ENCODE measurements around the gene KCNG1. TPM values are rescaled to one million over a fixed set of nuclear protein-coding genes. Genes with fewer than 3 reads are reported as not detected.

The KCNG1 gene
- total and polyA plus RNA-seq, 2 of the 8 experiments (the other 6 are each of a cell fraction or from before 2014, with no cell fraction given) = 16.0 to 18.0 TPM

GRCh38 chr20:51027035-51027795 lies 4.3 kb upstream of the KCNG1 start:
- no peak overlapping the region for H3K23ac ChIP-seq (ENCODE audit: insufficient read length)
- H2AK5ac ChIP-seq (ENCODE audit: low read depth, low read length) = no peak overlapping the region
- H3K79me1 ChIP-seq (ENCODE audit: low read depth, low read length) = no peaks in the 10 kb centered on the region
- DNase-seq (ENCODE audit: low read depth in 1 of 2, low spot score in 2 of 2) (no peak), FAIRE-seq (no peak)
- no peak overlapping the region for H3K18ac ChIP-seq (ENCODE audit: extremely low read depth, low read length)
- H2BK5ac ChIP-seq (ENCODE audit: low read depth, low read length) = no peak overlapping the region
- no peak overlapping the region for H3K4me3 ChIP-seq (ENCODE audit: extremely low read depth in 1 of 4, insufficient read depth in 2 of 4, low read depth in 3 of 4, low read length in 4 of 4)
- no peaks in the 10 kb centered on the region for H3K79me2 ChIP-seq (ENCODE audit: control insufficient read depth in 1 of 2, insufficient read depth in 2 of 2, low read length in 2 of 2)
- no peak overlapping the region for H3K9ac ChIP-seq (replicated peaks in 1 of 4; ENCODE audit: extremely low read depth in 1 of 4, low read depth in 3 of 4, low read length in 3 of 4)
- no peak overlapping the region for H3K27ac ChIP-seq (ENCODE audit: low read depth, low read length)
- no peak overlapping the region for H4K91ac ChIP-seq (replicated peaks; ENCODE audit: insufficient read length, low read length)
- peaks cover 11 to 31% (median 26%) of the 10 kb centered on the region in 4 experiments for H3K27me3 ChIP-seq (replicated peaks in 1 of 4; ENCODE audit: control insufficient read depth in 3 of 4, extremely low read depth in 1 of 4, insufficient read depth in 3 of 4, low read length in 3 of 4)
- peaks cover 0 to under 1% of the 10 kb centered on the region in 2 experiments for H4K20me1 ChIP-seq (replicated peaks in 1 of 2; ENCODE audit: control insufficient read depth in 1 of 2, insufficient read depth in 2 of 2, low read length in 2 of 2)
- no peak overlapping the region for H3K4me2 ChIP-seq (ENCODE audit: insufficient read depth in 1 of 2, low read depth in 2 of 2, low read length in 2 of 2)
- no peak overlapping the region for H2BK20ac ChIP-seq (ENCODE audit: low read length)
- H2BK120ac ChIP-seq (replicated peaks; ENCODE audit: low read depth, low read length) = no peak overlapping the region
- H3K14ac ChIP-seq (ENCODE audit: insufficient read length) = no peak overlapping the region
- H2AFZ ChIP-seq (ENCODE audit: low read length) = no peak overlapping the region
- no peak overlapping the region for H2BK12ac ChIP-seq (ENCODE audit: low read depth, low read length)
- peaks cover 0 to 6% of the 10 kb centered on the region in 2 experiments; a peak in 1 of 4 replicates for H3K9me3 ChIP-seq (ENCODE audit: insufficient read depth in 2 of 2, low read depth in 1 of 2, low read length in 1 of 2)
- peaks cover 14% of the 10 kb centered on the region; the same call in 1 of the 2 replicates for H3K23me2 ChIP-seq (ENCODE audit: low read depth, low read length)
- H4K5ac ChIP-seq (ENCODE audit: insufficient read length, low read depth, low read length) = no peak overlapping the region
- no peak overlapping the region for H3K56ac ChIP-seq (replicated peaks; ENCODE audit: insufficient read length, low read depth, low read length)
- H3K4me1 ChIP-seq (replicated peaks in 1 of 4; ENCODE audit: control insufficient read depth in 3 of 4, insufficient read depth in 4 of 4, low read length in 3 of 4) = peaks cover 0 to 11% (median 2%) of the 10 kb centered on the region in 4 experiments; a peak in 6 of 7 replicates
- H3K36me3 ChIP-seq (ENCODE audit: control insufficient read depth in 2 of 4, insufficient read depth in 4 of 4, low read length in 3 of 4) = no peaks in the 10 kb centered on the region
- ChIA-PET POLR2A (ENCODE audit: partially characterized antibody) (interaction anchor here (1.2 kb wide), 1 partner anchor 25 kb away, joined by 3 read pairs; no protein-coding TSS in a partner anchor), CTCF (ENCODE audit: partially characterized antibody) (interaction anchor here (0.7 to 3.5 kb wide), 9 partner anchors 10 to 299 kb away, joined by 3 to 23 read pairs (median 4); no protein-coding TSS in a partner anchor)
- no peak overlapping the region for H3K4ac ChIP-seq (replicated peaks; ENCODE audit: insufficient read length, low read depth, low read length)
- H2BK15ac ChIP-seq (ENCODE audit: low read length) = no peak overlapping the region
- no peak overlapping the region for H4K8ac ChIP-seq (ENCODE audit: extremely low read depth, insufficient read depth, low read length)
- WGBS, 2 experiments (ENCODE audit: extremely low coverage in 1 of 2, insufficient coverage in 1 of 2, insufficient read length in 1 of 2, insufficient replicate concordance in 2 of 2, low coverage in 1 of 2, low lambda C conversion rate in 2 of 2, missing lambda C conversion rate in 1 of 2) = 88% methylated on average over 5 of the region's 5 CpGs; no CpG with 5 or more reads in 1 of the 2 experiments
- no peak for TF ChIP-seq EP300 (IDR thresholded peaks at IDR 0.05; ENCODE audit: borderline replicate concordance in 1 of 2, low read depth in 2 of 2, low read length in 2 of 2)
- TF ChIP-seq EGR1 (IDR thresholded peaks at IDR 0.05; ENCODE audit: borderline replicate concordance, low read depth, low read length) = no peak
- TF ChIP-seq ASH2L (IDR thresholded peaks at IDR 0.05; ENCODE audit: low read length) = no peak
- no peak for TF ChIP-seq GABPA (IDR thresholded peaks at IDR 0.05; ENCODE audit: borderline replicate concordance, insufficient read depth, low read length)
- TF ChIP-seq EZH2 (IDR thresholded peaks at IDR 0.05; ENCODE audit: low read depth, low read length, severe bottlenecking) = no peak
- TF ChIP-seq POU5F1 (IDR thresholded peaks at IDR 0.05; ENCODE audit: low read depth, low read length) = no peak
- no peak for TF ChIP-seq JUND (IDR thresholded peaks at IDR 0.05; ENCODE audit: low read length)
- TF ChIP-seq NANOG (IDR thresholded peaks at IDR 0.05; ENCODE audit: insufficient read depth, low read depth, low read length, poor library complexity, severe bottlenecking) = no peak
- TF ChIP-seq SIX5 (IDR thresholded peaks at IDR 0.05; ENCODE audit: low read depth, low read length) = no peak
- no peak for TF ChIP-seq HDAC6 (IDR thresholded peaks at IDR 0.05; ENCODE audit: low read depth, low read length)
- no peak for TF ChIP-seq SIN3A (conservative IDR thresholded peaks at IDR 0.05 in 1 of 2, IDR thresholded peaks at IDR 0.05 in 1 of 2; ENCODE audit: low read depth in 1 of 2, low read length in 2 of 2)

All from H1 (cell line).